CD14-positive monocyte (primary cell): ENCODE measurements around the gene ANO6. TPM values are rescaled to one million over a fixed set of nuclear protein-coding genes. Genes with fewer than 3 reads are reported as not detected.

Experiments
- DNase-seq, 3 donors: peaks; one replicate each; pipeline ENCODE4 v3.0.0-alpha.2; 2011 to 2022
- H2AFZ ChIP-seq: 2 replicates; pipeline ENCODE4 v1.6.0; 2012; ENCODE audit warnings: mild to moderate bottlenecking, low read depth, low read length, inconsistent platforms; ENCODE audit not compliant: insufficient read depth, poor library complexity, severe bottlenecking
- H3K27ac ChIP-seq, 2 donors: 1 replicate in 1 of 2; 2 replicates in 1 of 2; pipeline ENCODE4 v1.5.1; 2012 to 2013; ENCODE audit warnings: low read length in 2 of 2, control low read depth in 1 of 2, inconsistent platforms in 1 of 2, low read depth in 1 of 2, mild to moderate bottlenecking in 1 of 2
- H3K27me3 ChIP-seq, 2 donors: one replicate each; pipeline versions ENCODE4 v1.6.0 to v1.6.1; 2011 to 2013; ENCODE audit warnings: low read length in 2 of 2; ENCODE audit not compliant: control insufficient read depth in 2 of 2, insufficient read depth in 2 of 2
- H3K36me3 ChIP-seq, 2 donors: replicated peaks in 1 of 2; 1 replicate in 1 of 2; 2 replicates in 1 of 2; pipeline versions ENCODE4 v1.5.1 to v1.6.1; 2012 to 2013; ENCODE audit warnings: low read length in 2 of 2, control low read depth in 1 of 2, inconsistent platforms in 1 of 2, mild to moderate bottlenecking in 1 of 2; ENCODE audit not compliant: insufficient read depth in 2 of 2, control insufficient read depth in 1 of 2
- H3K4me1 ChIP-seq, 2 donors: 1 replicate in 1 of 2; 2 replicates in 1 of 2; pipeline versions ENCODE4 v1.5.1 to v1.6.1; 2012 to 2013; ENCODE audit warnings: low read length in 2 of 2, control low read depth in 1 of 2, inconsistent platforms in 1 of 2, mild to moderate bottlenecking in 1 of 2, moderate library complexity in 1 of 2; ENCODE audit not compliant: insufficient read depth in 2 of 2, control insufficient read depth in 1 of 2
- H3K4me2 ChIP-seq: replicated peaks from 2 replicates; pipeline ENCODE3; 2012; ENCODE audit warnings: low read length, moderate library complexity, mild to moderate bottlenecking; ENCODE audit not compliant: poor library complexity, severe bottlenecking; ENCODE audit errors: extremely low read depth
- H3K4me3 ChIP-seq, 3 experiments: fragments of 200-600 bp in 1 of 3; sonication (generic) in 1 of 3; replicated peaks in 1 of 3; 1 replicate in 2 of 3; 2 replicates in 1 of 3; pipeline ENCODE4 v1.5.1; 2011 to 2013; ENCODE audit warnings: low read length in 3 of 3, mild to moderate bottlenecking in 3 of 3, control low read depth in 2 of 3, low read depth in 2 of 3, inconsistent platforms in 1 of 3, moderate library complexity in 1 of 3
- H3K79me2 ChIP-seq: 2 replicates; pipeline ENCODE4 v1.6.0; 2012; ENCODE audit warnings: mild to moderate bottlenecking, control low read depth, inconsistent platforms, low read length, moderate library complexity; ENCODE audit not compliant: insufficient read depth
- H3K9ac ChIP-seq: 2 replicates; pipeline ENCODE4 v1.6.0; 2017; ENCODE audit warnings: low read length, mild to moderate bottlenecking; ENCODE audit not compliant: insufficient read depth, poor library complexity, severe bottlenecking
- H3K9me3 ChIP-seq, 2 donors: replicated peaks in 1 of 2; 1 replicate in 1 of 2; 2 replicates in 1 of 2; pipeline versions ENCODE4 v1.5.1 to v1.6.1; 2012 to 2013; ENCODE audit warnings: low read length in 2 of 2, control low read depth in 1 of 2; ENCODE audit not compliant: control insufficient read depth in 1 of 2, insufficient read depth in 1 of 2
- H4K20me1 ChIP-seq: 2 replicates; pipeline ENCODE4 v1.6.0; 2012; ENCODE audit warnings: mild to moderate bottlenecking, low read length, control low read depth, moderate library complexity; ENCODE audit not compliant: insufficient read depth
- H3K27ac Mint-ChIP-seq, 7 donors: one replicate each; pipeline ENCODE4 v1.8.0; 2020; ENCODE audit warnings: mild to moderate bottlenecking in 7 of 7, mixed read lengths in 7 of 7, moderate library complexity in 6 of 7, inconsistent platforms in 2 of 7
- H3K27me3 Mint-ChIP-seq, 3 donors: one replicate each; pipeline ENCODE4 v1.8.0; 2021 to 2022; ENCODE audit warnings: low read depth in 3 of 3, mild to moderate bottlenecking in 3 of 3, mixed read lengths in 3 of 3, moderate library complexity in 3 of 3, inconsistent platforms in 1 of 3
- H3K36me3 Mint-ChIP-seq, 2 donors: one replicate each; pipeline ENCODE4 v1.8.0; 2020; ENCODE audit warnings: mixed read lengths in 2 of 2, inconsistent platforms in 1 of 2, mild to moderate bottlenecking in 1 of 2
- H3K4me1 Mint-ChIP-seq: one replicate; pipeline ENCODE4 v1.8.0; 2020; ENCODE audit warnings: mild to moderate bottlenecking, mixed read lengths
- H3K4me3 Mint-ChIP-seq, 2 donors: one replicate each; pipeline ENCODE4 v1.8.0; 2020; ENCODE audit warnings: mild to moderate bottlenecking in 2 of 2, mixed read lengths in 2 of 2, moderate library complexity in 1 of 2
- H3K9me3 Mint-ChIP-seq, 7 donors: one replicate each; pipeline ENCODE4 v1.8.0; 2020 to 2022; ENCODE audit warnings: mixed read lengths in 7 of 7, mild to moderate bottlenecking in 6 of 7, moderate library complexity in 6 of 7, inconsistent platforms in 2 of 7
- CTCF ChIP-seq: fragments of 200-600 bp; IDR thresholded peaks from one replicate; pipeline ENCODE4 v1.8.0; 2022; ENCODE audit warnings: antibody characterized with exemption, mild to moderate bottlenecking
- WGBS: methylation state at CpG from one replicate; pipeline ENCODE4 v1.1.5; 2013; ENCODE audit warnings: missing lambda C conversion rate; ENCODE audit not compliant: insufficient coverage; 5-methylcytosine and 5-hydroxymethylcytosine counted together
- intact Hi-C, 2 donors: fragments of 100-400 bp; cut with micrococcal nuclease; formaldehyde crosslinking; loops; one replicate each; pipeline versions ENCODE4 v1.15.0 to v1.15.1; 2023
- polyA plus RNA-seq, 3 donors: library from polyadenylated mRNA; depleted of rRNA in 1 of 3; unstranded in 2 of 3; stranded (reverse) in 1 of 3; fragments of 300-500 nt in 2 of 3; fragments of >200 nt in 1 of 3; fragmentation: Illumina TruSeq in 2 of 3; gene quantifications; 1 replicate in 2 of 3; 2 replicates in 1 of 3; pipeline ENCODE4 v1.2.3, GENCODE V29; 2012 to 2021

ANO6 gene
- polyA plus RNA-seq, 3 donors, result 20.2 to 48.7 (median 34.1) TPM

- Histone ChIP-seq H3K27me3 (no peaks in the 10 kb centered on the region), H3K9ac (no peak overlapping the region), H3K9me3 (no peaks in the 10 kb centered on the region), H3K27ac (peak overlapping the region in 1 of 2 donors; percentile 51), H4K20me1 (no peaks in the 10 kb centered on the region), H3K4me3 (no peak overlapping the region), H3K4me2 (peak overlapping the region; percentile 32), H3K79me2 (peaks cover 18% of the 10 kb centered on the region), H3K4me1 (peaks cover 34 to 41% of the 10 kb centered on the region in 2 donors), H3K36me3 (no peaks in the 10 kb centered on the region), H2AFZ (no peak overlapping the region)
- H3K36me3 Mint-ChIP-seq, result peaks cover 0 to 8% of the 10 kb centered on the region in 2 donors
- no peak for DNase-seq
- H3K4me1 Mint-ChIP-seq, result peaks cover 45% of the 10 kb centered on the region
- H3K27ac Mint-ChIP-seq, result peak overlapping the region in 6 of 7 donors; percentile 23 to 82 (median 54)
- no peak for TF ChIP-seq CTCF
- intact Hi-C loops, result no loop called here
- H3K27me3 Mint-ChIP-seq, result peaks cover 0 to 3% (median 2%) of the 10 kb centered on the region in 3 donors
- no peak overlapping the region for H3K4me3 Mint-ChIP-seq
- 100% methylated on average over 1 of the region's 4 CpGs for WGBS
- H3K9me3 Mint-ChIP-seq, result no peaks in the 10 kb centered on the region
Measured at GRCh38 chr12:45192707-45193106, 23.2 kb upstream of the ANO6 start.

GRCh38 chr12:45200491-45201043 lies 15.3 kb upstream of the ANO6 start:
- DNase-seq, result peak; percentile 49 to 82 (median 67)
- Histone ChIP-seq H3K79me2 (peaks cover 49% of the 10 kb centered on the region), H3K9me3 (no peaks in the 10 kb centered on the region), H2AFZ (peak overlapping the region; percentile 43), H3K4me1 (peaks cover 63 to 66% of the 10 kb centered on the region in 2 donors), H3K4me2 (peak overlapping the region; percentile 62), H3K27ac (peak overlapping the region; percentile 74 to 82), H4K20me1 (no peaks in the 10 kb centered on the region), H3K27me3 (no peaks in the 10 kb centered on the region), H3K36me3 (no peaks in the 10 kb centered on the region), H3K4me3 (peak overlapping the region; percentile 9 to 59 (median 23)), H3K9ac (no peak overlapping the region)
- Mint-ChIP-seq H3K9me3 (no peaks in the 10 kb centered on the region), H3K4me3 (peak overlapping the region; percentile 59 to 61), H3K36me3 (no peaks in the 10 kb centered on the region), H3K27me3 (no peaks in the 10 kb centered on the region), H3K4me1 (peaks cover 53% of the 10 kb centered on the region), H3K27ac (peak overlapping the region; percentile 81 to 95 (median 89))
- intact Hi-C loops, result no loop called here
- WGBS, result 12% methylated on average over 5 of the region's 7 CpGs
- TF ChIP-seq CTCF, result no peak
